ENCODE results near the gene ISL2.

- TF ChIP-seq PATZ1 (CRISPR knock-in tag; IDR thresholded peaks at IDR 0.05; ENCODE audit: borderline replicate concordance) (no peak), ARNTL (CRISPR knock-in tag; IDR thresholded peaks at IDR 0.05; ENCODE audit: borderline replicate concordance, low read depth) (no peak), OSR1 (CRISPR knock-in tag; IDR thresholded peaks at IDR 0.05) (no peak), ZFP3 (CRISPR knock-in tag; IDR thresholded peaks at IDR 0.05) (no peak), TCF4 (CRISPR knock-in tag; IDR thresholded peaks at IDR 0.05; ENCODE audit: borderline replicate concordance) (no peak), CSRNP3 (CRISPR knock-in tag; IDR thresholded peaks at IDR 0.05) (no peak), TSHZ2 (CRISPR knock-in tag; IDR thresholded peaks at IDR 0.05) (no peak), TOX (CRISPR knock-in tag; IDR thresholded peaks at IDR 0.05; ENCODE audit: borderline replicate concordance) (no peak), RARB (CRISPR knock-in tag; IDR thresholded peaks at IDR 0.05) (no peak), GLIS3 (CRISPR knock-in tag; IDR thresholded peaks at IDR 0.05) (no peak), ZFP30 (CRISPR knock-in tag; IDR thresholded peaks at IDR 0.05) (no peak), ZNF70 (CRISPR knock-in tag; IDR thresholded peaks at IDR 0.05) (no peak), ZNF565 (CRISPR knock-in tag; conservative IDR thresholded peaks at IDR 0.05; ENCODE audit: low read depth) (no peak)
These were observed 3.7 kb downstream of the ISL2 start for GRCh38 chr15:76340198-76340802.
